GM12891 (cell line): ENCODE measurements around the gene ADA.

Source experiments
- POLR2A ChIP-seq: IDR thresholded peaks from 2 replicates; pipeline ENCODE4 v1.6.1; 2011; ENCODE audit warnings: low read depth, low read length, control low read depth
- POLR2AphosphoS5 ChIP-seq: IDR thresholded peaks from 2 replicates; pipeline ENCODE4 v1.6.1; 2011; ENCODE audit warnings: low read depth, low read length, control low read depth

DNA sequence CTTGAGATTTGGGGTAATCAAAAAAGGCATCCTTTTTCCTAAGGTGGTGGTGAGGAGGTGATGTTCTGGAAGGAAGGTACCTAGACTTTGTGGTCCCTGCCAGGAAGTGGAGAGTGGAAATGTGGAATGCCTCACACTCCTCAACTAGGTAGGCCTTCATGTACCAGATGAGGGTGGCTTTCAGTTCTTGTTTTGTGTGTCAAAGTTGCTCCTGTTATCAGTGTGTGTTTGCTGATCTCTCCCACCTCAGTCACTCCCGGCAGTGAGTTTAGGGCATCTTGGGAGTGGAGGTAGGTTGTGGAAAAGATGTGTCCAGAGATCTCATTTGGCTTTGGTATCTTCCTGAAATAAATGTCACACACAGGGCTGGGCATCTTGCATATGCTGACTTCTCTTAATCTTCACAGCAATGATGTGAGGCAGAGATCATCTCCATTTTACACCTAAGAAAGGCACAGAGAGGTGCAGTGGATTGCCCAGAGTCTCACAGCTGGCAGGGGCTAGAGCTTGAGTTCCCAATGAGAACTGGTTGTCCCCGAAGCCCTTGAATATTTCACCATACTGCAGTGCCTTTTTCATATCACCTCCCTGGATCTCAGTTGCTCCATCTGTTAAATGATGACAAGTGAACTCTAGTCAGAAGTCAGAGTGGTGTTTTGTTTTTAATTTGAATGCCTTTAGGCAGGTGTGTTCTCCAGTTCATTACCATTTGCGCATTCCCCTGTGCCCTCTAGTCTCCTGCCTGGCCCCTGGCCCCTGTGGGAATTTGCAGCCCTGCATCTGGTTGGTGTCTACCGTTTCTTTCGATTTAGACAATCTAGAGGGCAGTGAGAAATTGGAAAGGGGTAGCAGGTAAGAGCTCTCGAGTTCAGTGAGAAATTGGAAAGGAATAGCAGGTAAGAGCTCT is 66.2 kb downstream of the ADA start:
- TF ChIP-seq POLR2AphosphoS5 (no peak), POLR2A (no peak)
